SK-N-SH (cell line): Measurements from ENCODE around the gene NOX4.
"Not testable (repeated sequence)": the region's sequence is repeated elsewhere in the genome, so short reads cannot be mapped to it uniquely, and the experiment has no call there.

Source experiments
- CTCF ChIP-seq: fragments of 200-600 bp; sonication (generic); IDR thresholded peaks from 2 replicates; pipeline ENCODE4 v1.6.1; 2017; ENCODE audit warnings: antibody characterized with exemption, mild to moderate bottlenecking, moderate library complexity
- EP300 ChIP-seq, 2 experiments: IDR thresholded peaks; 2 replicates each; pipeline versions ENCODE4 v1.4.0 to v1.6.1; 2012; ENCODE audit warnings: borderline replicate concordance in 1 of 2, low read depth in 1 of 2, low read length in 1 of 2
- EZH2phosphoT487 ChIP-seq: fragments of 200-600 bp; sonication (generic); IDR thresholded peaks from 2 replicates; pipeline ENCODE4 v1.6.1; 2017; ENCODE audit warnings: low read depth, mixed run types, mild to moderate bottlenecking, antibody characterized with exemption, moderate library complexity, borderline replicate concordance
- FOXM1 ChIP-seq: IDR thresholded peaks from 2 replicates; pipeline ENCODE4 v1.4.0; 2012; ENCODE audit warnings: low read depth, mild to moderate bottlenecking
- GABPA ChIP-seq: IDR thresholded peaks from 2 replicates; pipeline ENCODE4 v1.4.0; 2012; ENCODE audit warnings: low read depth, mild to moderate bottlenecking
- JUND ChIP-seq: IDR thresholded peaks from 2 replicates; pipeline ENCODE4 v1.4.0; 2012
- MEF2A ChIP-seq: IDR thresholded peaks from 2 replicates; pipeline ENCODE4 v1.4.0; 2012; ENCODE audit warnings: low read depth, borderline replicate concordance
- MXI1 ChIP-seq: IDR thresholded peaks from 2 replicates; pipeline ENCODE4 v1.6.1; 2012; ENCODE audit warnings: mild to moderate bottlenecking, low read depth, low read length, improper control_type of control experiment
- POLR2AphosphoS5 ChIP-seq: IDR thresholded peaks from 2 replicates; pipeline ENCODE4 v1.6.1; 2012; ENCODE audit warnings: low read depth, low read length
- RCOR1 ChIP-seq: fragments of 150-350 bp; IDR thresholded peaks from 2 replicates; pipeline ENCODE4 v1.6.1; 2017; ENCODE audit warnings: antibody characterized with exemption, low read length
- RFX5 ChIP-seq: IDR thresholded peaks from 2 replicates; pipeline ENCODE4 v1.6.1; 2012; ENCODE audit warnings: mild to moderate bottlenecking, improper control_type of control experiment, low read length
- SIN3A ChIP-seq: IDR thresholded peaks from 2 replicates; pipeline ENCODE4 v1.6.1; 2012; ENCODE audit warnings: low read depth, mild to moderate bottlenecking, low read length, moderate library complexity, borderline replicate concordance
- ZBTB33 ChIP-seq: IDR thresholded peaks from 2 replicates; pipeline ENCODE4 v1.4.0; 2012; ENCODE audit warnings: low read depth, borderline replicate concordance

- TF ChIP-seq CTCF; MXI1; POLR2AphosphoS5; JUND; EP300 (IDR thresholded peaks at IDR 0.05; ENCODE audit: borderline replicate concordance in 1 of 2, low read depth in 1 of 2, low read length in 1 of 2); RFX5; GABPA; MEF2A; FOXM1; RCOR1; ZBTB33; SIN3A; EZH2phosphoT487: not testable (repeated sequence)
Measured at GRCh38 chr11:89286601-89287000, 204.6 kb downstream of the NOX4 start.
